K562 (cell line): ENCODE measurements around the gene ITGA3. TPM values are rescaled to one million over a fixed set of nuclear protein-coding genes. Genes with fewer than 3 reads are reported as not detected.
A peak's percentile ranks its signal among the peaks of the same experiment; 100 is the strongest.

Experiments
- ARID2 ChIP-seq: fragments of 450-650 bp; IDR thresholded peaks from 2 replicates; pipeline ENCODE4 v1.6.1; 2017; ENCODE audit warnings: antibody characterized with exemption, mild to moderate bottlenecking
- ATF3 ChIP-seq, 2 experiments: fragments of 450-650 bp in 1 of 2; sonication (generic) in 1 of 2; formaldehyde crosslinking in 1 of 2; IDR thresholded peaks in 1 of 2; conservative IDR thresholded peaks in 1 of 2; 2 replicates each; pipeline versions ENCODE4 v1.6.1 to v1.8.1; 2016 to 2023; ENCODE audit warnings: mild to moderate bottlenecking in 2 of 2, moderate library complexity in 2 of 2, inconsistent platforms in 1 of 2, missing genetic modification reagents in 1 of 2
- FOSL1 ChIP-seq: fragments of 200-800 bp; sonication (Bioruptor generic); conservative IDR thresholded peaks from 2 replicates; pipeline ENCODE4 v1.6.1; 2016; ENCODE audit warnings: missing genetic modification characterization, missing compliant biosample characterization
- HNRNPK ChIP-seq: fragments of 200-400 bp; formaldehyde crosslinking; IDR thresholded peaks from one replicate; pipeline ENCODE4 v1.6.1; 2018; ENCODE audit warnings: mild to moderate bottlenecking, low read depth, low read length; ENCODE audit not compliant: poor library complexity, severe bottlenecking
- MEIS2 ChIP-seq: fragments of 450-650 bp; IDR thresholded peaks from 2 replicates; pipeline ENCODE4 v1.6.1; 2014; ENCODE audit warnings: mild to moderate bottlenecking; ENCODE audit not compliant: partially characterized antibody
- MTA1 ChIP-seq: fragments of 450-650 bp; IDR thresholded peaks from 2 replicates; pipeline ENCODE4 v1.6.1; 2017; ENCODE audit warnings: borderline replicate concordance
- MYC ChIP-seq, 2 experiments: fragments of 250-450 bp in 1 of 2; sonication (Bioruptor Pico) in 1 of 2; IDR thresholded peaks; 2 replicates each; pipeline versions ENCODE4 v1.5.1 to v1.6.1; 2012 to 2021; ENCODE audit warnings: low read depth in 2 of 2, borderline replicate concordance in 1 of 2, improper control_type of control experiment in 1 of 2, low read length in 1 of 2, mild to moderate bottlenecking in 1 of 2, moderate library complexity in 1 of 2
- NR0B1 ChIP-seq: fragments of 450-650 bp; IDR thresholded peaks from one replicate; pipeline ENCODE4 v1.6.1; 2018; ENCODE audit warnings: mild to moderate bottlenecking, moderate library complexity; ENCODE audit not compliant: partially characterized antibody
- RBM39 ChIP-seq: fragments of 200-400 bp; formaldehyde crosslinking; optimal IDR thresholded peaks from 2 replicates; pipeline ENCODE3; 2018; ENCODE audit warnings: low read depth, low read length
- SP1 ChIP-seq: sonication (generic); formaldehyde crosslinking; IDR thresholded peaks from 2 replicates; pipeline ENCODE4 v1.8.1; 2022; ENCODE audit warnings: mild to moderate bottlenecking, missing genetic modification reagents
- SPI1 ChIP-seq: IDR thresholded peaks from 2 replicates; pipeline ENCODE4 v1.6.1; 2011; ENCODE audit warnings: low read depth, low read length, control low read depth, borderline replicate concordance
- TRIM28 ChIP-seq: fragments of 450-650 bp; IDR thresholded peaks from 2 replicates; pipeline ENCODE4 v1.6.1; 2017
- USF2 ChIP-seq: sonication (generic); formaldehyde crosslinking; IDR thresholded peaks from 2 replicates; pipeline ENCODE4 v1.5.0; 2020; ENCODE audit warnings: missing genetic modification reagents
- YBX1 ChIP-seq: fragments of 450-650 bp; IDR thresholded peaks from 2 replicates; pipeline ENCODE4 v1.7.1; 2016; ENCODE audit warnings: mild to moderate bottlenecking
- ZBTB33 ChIP-seq: sonication (generic); formaldehyde crosslinking; IDR thresholded peaks from 2 replicates; pipeline ENCODE4 v1.8.1; 2023; ENCODE audit warnings: mild to moderate bottlenecking, missing genetic modification reagents
- ZFPM2 ChIP-seq: fragments of 250-450 bp; sonication (Bioruptor Pico); IDR thresholded peaks from 2 replicates; pipeline ENCODE4 v1.5.1; 2022; ENCODE audit warnings: mild to moderate bottlenecking
- ZNF263 ChIP-seq: sonication (generic); formaldehyde crosslinking; IDR thresholded peaks from 2 replicates; pipeline ENCODE4 v1.8.0; 2022; ENCODE audit warnings: mild to moderate bottlenecking, missing genetic modification reagents, borderline replicate concordance
- ZNF280B ChIP-seq: fragments of 250-450 bp; sonication (Bioruptor Pico); IDR thresholded peaks from 2 replicates; pipeline ENCODE4 v1.5.1; 2021; ENCODE audit warnings: mild to moderate bottlenecking
- ZNF449 ChIP-seq: fragments of 250-450 bp; sonication (Bioruptor Pico); IDR thresholded peaks from 2 replicates; pipeline ENCODE4 v1.8.0; 2022; ENCODE audit warnings: moderate library complexity, mild to moderate bottlenecking, inconsistent platforms
- polyA plus RNA-seq, 8 experiments: library from polyadenylated mRNA; depleted of rRNA in 4 of 8; stranded (reverse) in 5 of 8; unstranded in 3 of 8; fragments of >200 nt; fragmentation: Nextera tagmentation in 2 of 8; fragmentation: Illumina TruSeq in 1 of 8; extraction: Ambion mirVana in 2 of 8; extraction: Trizol in 1 of 8; gene quantifications; 2 replicates each; pipeline versions ENCODE4 v1.2.1 to v1.2.3, GENCODE V29; 2011 to 2014; ENCODE audit warnings: inconsistent platforms in 1 of 8, missing spikeins in 1 of 8
- total RNA-seq, 7 experiments: library from RNA; depleted of rRNA in 6 of 7; stranded (reverse); fragments of >200 nt in 6 of 7; fragmentation: Illumina TruSeq in 2 of 7; extraction: Trizol in 2 of 7; gene quantifications; 2 replicates each; pipeline versions ENCODE4 v1.2.1 to v1.2.3, GENCODE V29; 2011 to 2021; ENCODE audit warnings: low replicate concordance in 1 of 7

ITGA3 gene
- total and polyA plus RNA-seq, 9 of the 15 experiments (the other 6 are each of a cell fraction or from before 2014, with no cell fraction given) = 0.03 to 0.75 (median 0.14) TPM; not detected in 2

- TF ChIP-seq FOSL1 (tag) = peak; percentile 60
- peak; percentile 46 for TF ChIP-seq ATF3 (IDR thresholded peaks at IDR 0.05)
- no peak for TF ChIP-seq ATF3 (CRISPR knock-in tag; conservative IDR thresholded peaks at IDR 0.05)
- TF ChIP-seq ARID2 = no peak
- no peak for TF ChIP-seq MYC (IDR thresholded peaks at IDR 0.05; ENCODE audit: low read depth, low read length)
- TF ChIP-seq MYC (CRISPR knock-in tag; IDR thresholded peaks at IDR 0.05; ENCODE audit: borderline replicate concordance, low read depth) = no peak
- TF ChIP-seq YBX1 = no peak
- TF ChIP-seq SP1 (CRISPR knock-in tag) = no peak
- no peak for TF ChIP-seq HNRNPK
- TF ChIP-seq SPI1 = peak; percentile 20; the same call in 1 of the 2 replicates
- no peak for TF ChIP-seq MTA1
- no peak for TF ChIP-seq ZBTB33 (CRISPR knock-in tag)
- no peak for TF ChIP-seq ZNF280B (CRISPR knock-in tag)
- no peak for TF ChIP-seq RBM39
- no peak for TF ChIP-seq TRIM28
- TF ChIP-seq ZNF263 (CRISPR knock-in tag) = peak; percentile 27; the same call in 1 of the 2 replicates
- no peak for TF ChIP-seq USF2 (CRISPR knock-in tag)
- TF ChIP-seq ZFPM2 (CRISPR knock-in tag) = no peak
- no peak for TF ChIP-seq ZNF449 (CRISPR knock-in tag)
- TF ChIP-seq NR0B1 = no peak
- TF ChIP-seq MEIS2 = no peak
These were observed 8.5 kb downstream of the ITGA3 start (continued) for GRCh38 chr17:50064253-50065001.
